Gastrocnemius medialis (tissue), 4 donors: ENCODE data around the gene LBHD2. TPM values are rescaled to one million over a fixed set of nuclear protein-coding genes. Genes with fewer than 3 reads are reported as not detected.
"Not testable (repeated sequence)": the region's sequence is repeated elsewhere in the genome, so short reads cannot be mapped to it uniquely, and the experiment has no call there.

ENCODE experiments used
- ATAC-seq, 2 donors: fragments of 150-250 bp; one replicate each; pipeline ENCODE4 v1.9.1; 2016
- DNase-seq, 2 donors: peaks; one replicate each; pipeline ENCODE4 v3.0.0-alpha.2; 2019
- H3K27ac ChIP-seq, 4 donors: fragments of 200-600 bp; sonication (generic); 1 replicate in 1 of 4; 2 replicates in 3 of 4; pipeline ENCODE4 v1.5.1; 2016 to 2018; ENCODE audit warnings: mild to moderate bottlenecking in 2 of 4, moderate library complexity in 1 of 4
- H3K27me3 ChIP-seq, 3 donors: fragments of 200-600 bp; sonication (generic) in 2 of 3; 1 replicate in 1 of 3; 2 replicates in 2 of 3; pipeline versions ENCODE4 v1.5.1 to v1.6.0; 2016 to 2019; ENCODE audit warnings: mild to moderate bottlenecking in 1 of 3, moderate library complexity in 1 of 3
- H3K36me3 ChIP-seq, 2 donors: fragments of 200-600 bp; sonication (generic) in 1 of 2; one replicate each; pipeline ENCODE4 v1.5.1; 2017 to 2018
- H3K4me1 ChIP-seq, 2 donors: fragments of 200-600 bp; sonication (generic) in 1 of 2; one replicate each; pipeline ENCODE4 v1.5.1; 2016 to 2017; ENCODE audit warnings: mild to moderate bottlenecking in 2 of 2
- H3K4me3 ChIP-seq, 4 donors: fragments of 200-600 bp; sonication (generic) in 3 of 4; 1 replicate in 1 of 4; 2 replicates in 3 of 4; pipeline ENCODE4 v1.5.1; 2016 to 2019; ENCODE audit warnings: mild to moderate bottlenecking in 2 of 4
- H3K9me3 ChIP-seq, 3 donors: fragments of 200-600 bp; sonication (generic) in 2 of 3; 1 replicate in 1 of 3; 2 replicates in 2 of 3; pipeline ENCODE4 v1.5.1; 2016 to 2019
- POLR2A ChIP-seq, 2 donors: fragments of 450-650 bp; IDR thresholded peaks; one replicate each; pipeline ENCODE4 v1.6.1; 2017; ENCODE audit warnings: antibody characterized with exemption in 2 of 2, mild to moderate bottlenecking in 2 of 2, moderate library complexity in 2 of 2
- in situ Hi-C, 4 donors: fragments of 200-750 bp; cut with MboI; loops; one replicate each; pipeline versions ENCODE4 v1.15.0 to v1.8.0; 2017; ENCODE audit warnings: low sequenced_read_pairs in 4 of 4
- intact Hi-C: fragments of 100-400 bp; cut with DNase I; formaldehyde crosslinking; loops from one replicate; pipeline ENCODE4 v1.15.1; 2023; ENCODE audit warnings: low total_unique reads
- total RNA-seq, 4 donors: library from RNA; depleted of rRNA; stranded (reverse); fragments of >200 nt; gene quantifications; one replicate each; pipeline versions ENCODE4 v1.1.0 to v1.2.3, GENCODE V29; 2016
- TF ChIP-seq, protein P1 (sequence below), 5 experiments: fragments of 450-650 bp in 3 of 5; fragments of 200-600 bp in 2 of 5; sonication (generic) in 2 of 5; IDR thresholded peaks in 4 of 5; conservative IDR thresholded peaks in 1 of 5; 1 replicate in 4 of 5; 2 replicates in 1 of 5; pipeline ENCODE4 v1.5.1; 2016 to 2019; ENCODE audit warnings: antibody characterized with exemption in 5 of 5, mild to moderate bottlenecking in 3 of 5, moderate library complexity in 3 of 5

The LBHD2 gene
- total RNA-seq, 4 donors from 2014 or later, result not detected

DNA sequence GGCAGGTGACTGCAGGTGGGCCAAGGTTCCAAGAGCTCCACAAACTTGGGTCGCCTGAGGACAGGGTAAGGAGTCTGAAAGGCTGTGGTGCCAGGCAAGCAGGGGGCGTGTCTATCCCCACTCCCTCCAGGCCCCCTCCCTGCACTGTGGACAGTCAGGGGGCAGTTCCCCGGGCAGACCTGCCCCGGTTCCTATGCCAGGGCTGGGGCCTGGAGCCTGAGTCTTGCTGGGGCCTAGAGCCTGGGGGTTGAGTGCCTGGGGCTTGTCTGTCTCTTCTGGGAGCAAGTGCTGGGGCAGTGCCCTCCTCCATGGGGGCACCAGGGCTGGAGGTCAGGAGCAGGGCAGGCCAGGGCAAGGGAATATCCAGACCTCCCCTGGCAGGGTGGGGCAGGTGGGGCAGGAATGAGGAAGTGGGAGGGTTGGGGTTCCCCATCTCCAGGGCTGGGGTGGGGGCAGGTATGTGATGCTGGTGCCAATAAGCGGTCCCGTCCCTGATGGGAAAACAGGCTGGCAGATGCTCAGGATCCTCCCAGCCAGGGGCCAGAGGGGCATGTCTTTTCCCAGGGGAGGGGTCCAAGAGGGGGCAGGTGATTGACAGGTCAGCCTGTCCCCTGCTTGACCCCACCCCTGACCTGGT, 27.3 kb downstream of the LBHD2 start:
- DNase-seq (no peak), ATAC-seq (peak in 1 of 2 donors; percentile 35)
- no peak for TF ChIP-seq POLR2A (IDR thresholded peaks at IDR 0.05)
- TF ChIP-seq, protein P1, sequence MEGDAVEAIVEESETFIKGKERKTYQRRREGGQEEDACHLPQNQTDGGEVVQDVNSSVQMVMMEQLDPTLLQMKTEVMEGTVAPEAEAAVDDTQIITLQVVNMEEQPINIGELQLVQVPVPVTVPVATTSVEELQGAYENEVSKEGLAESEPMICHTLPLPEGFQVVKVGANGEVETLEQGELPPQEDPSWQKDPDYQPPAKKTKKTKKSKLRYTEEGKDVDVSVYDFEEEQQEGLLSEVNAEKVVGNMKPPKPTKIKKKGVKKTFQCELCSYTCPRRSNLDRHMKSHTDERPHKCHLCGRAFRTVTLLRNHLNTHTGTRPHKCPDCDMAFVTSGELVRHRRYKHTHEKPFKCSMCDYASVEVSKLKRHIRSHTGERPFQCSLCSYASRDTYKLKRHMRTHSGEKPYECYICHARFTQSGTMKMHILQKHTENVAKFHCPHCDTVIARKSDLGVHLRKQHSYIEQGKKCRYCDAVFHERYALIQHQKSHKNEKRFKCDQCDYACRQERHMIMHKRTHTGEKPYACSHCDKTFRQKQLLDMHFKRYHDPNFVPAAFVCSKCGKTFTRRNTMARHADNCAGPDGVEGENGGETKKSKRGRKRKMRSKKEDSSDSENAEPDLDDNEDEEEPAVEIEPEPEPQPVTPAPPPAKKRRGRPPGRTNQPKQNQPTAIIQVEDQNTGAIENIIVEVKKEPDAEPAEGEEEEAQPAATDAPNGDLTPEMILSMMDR (IDR thresholded peaks at IDR 0.05 in 4 of 5, conservative IDR thresholded peaks at IDR 0.05 in 1 of 5), result no peak
- H3K27me3 ChIP-seq, result no peaks in the 10 kb centered on the region
- H3K27ac ChIP-seq, result peak overlapping the region; percentile 7 to 74 (median 36)
- no peak overlapping the region for H3K4me3 ChIP-seq
- intact Hi-C loops (no loop called here), in situ Hi-C loops (no loop called here)
- peaks cover 28 to 35% of the 10 kb centered on the region in 2 donors for H3K4me1 ChIP-seq
- no peaks in the 10 kb centered on the region for H3K36me3 ChIP-seq
- H3K9me3 ChIP-seq, result no peaks in the 10 kb centered on the region

DNA sequence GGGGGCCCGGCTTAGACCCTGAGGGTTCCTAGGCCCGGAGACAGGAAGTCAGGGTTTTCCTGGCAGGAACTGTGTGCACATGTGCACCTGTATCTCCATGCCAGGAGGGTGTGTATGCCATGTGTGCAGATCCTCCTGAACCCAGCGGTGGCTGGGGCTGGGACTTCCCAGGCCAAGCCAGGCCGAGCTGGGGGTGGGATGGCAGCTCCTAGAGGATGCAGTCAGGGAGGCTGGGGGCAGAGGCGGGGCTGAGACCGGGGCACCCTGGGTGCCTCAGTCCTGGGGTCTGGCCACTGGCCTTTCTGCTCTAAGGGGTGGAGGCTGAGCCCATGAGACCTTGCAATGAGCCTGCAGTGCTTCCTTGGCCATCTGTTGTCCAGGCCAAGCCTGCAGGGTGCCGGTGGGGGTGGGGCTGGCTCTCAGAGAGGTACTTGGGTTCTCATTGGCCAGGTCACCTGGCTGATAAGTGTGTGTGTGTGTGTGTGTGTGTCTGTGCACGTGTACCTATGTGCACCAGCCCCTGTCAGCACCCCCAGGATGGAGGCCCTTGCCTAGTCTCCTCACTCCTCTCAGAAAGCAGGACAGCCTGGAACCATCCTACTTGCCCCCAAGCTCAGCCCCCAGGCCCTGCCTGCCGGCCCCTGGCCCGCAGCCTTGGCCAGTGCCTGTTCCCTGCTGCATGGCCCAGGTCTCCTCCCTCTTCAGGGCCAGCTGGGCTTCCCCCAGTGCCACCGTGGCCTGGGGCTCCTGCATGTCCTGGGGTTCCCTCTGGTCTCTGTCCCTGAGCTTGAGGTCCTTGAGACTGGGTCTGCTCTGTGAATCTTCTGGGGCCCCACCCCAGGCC, 28.6 kb downstream of the LBHD2 start:
- ATAC-seq (no peak), DNase-seq (no peak)
- H3K4me3 ChIP-seq, result no peak overlapping the region
- H3K27ac ChIP-seq, result peak overlapping the region in 1 of 4 donors; percentile 74
- TF ChIP-seq POLR2A (IDR thresholded peaks at IDR 0.05), result no peak
- TF ChIP-seq, protein P1 (IDR thresholded peaks at IDR 0.05 in 4 of 5, conservative IDR thresholded peaks at IDR 0.05 in 1 of 5), result no peak
- intact Hi-C loops (no loop called here), in situ Hi-C loops (no loop called here)
- no peaks in the 10 kb centered on the region for H3K9me3 ChIP-seq
- H3K27me3 ChIP-seq, result no peaks in the 10 kb centered on the region
- H3K4me1 ChIP-seq, result peaks cover 28 to 35% of the 10 kb centered on the region in 2 donors
- no peaks in the 10 kb centered on the region for H3K36me3 ChIP-seq

GRCh38 chr14:103113303-103113702, 29.3 kb downstream of the LBHD2 start:
- no peaks in the 10 kb centered on the region for H3K9me3 ChIP-seq
- H3K4me1 ChIP-seq, result peaks cover 32 to 38% of the 10 kb centered on the region in 2 donors
- ATAC-seq (no peak), DNase-seq (no peak)
- H3K36me3 ChIP-seq, result no peaks in the 10 kb centered on the region
- in situ Hi-C loops, result no loop called here
- TF ChIP-seq POLR2A (IDR thresholded peaks at IDR 0.05), result no peak
- TF ChIP-seq, protein P1 (IDR thresholded peaks at IDR 0.05 in 4 of 5, conservative IDR thresholded peaks at IDR 0.05 in 1 of 5), result no peak
- no peak overlapping the region for H3K4me3 ChIP-seq
- H3K27me3 ChIP-seq, result no peaks in the 10 kb centered on the region
- H3K27ac ChIP-seq, result no peak overlapping the region
- intact Hi-C loops, result no loop called here

- no peaks in the 10 kb centered on the region for H3K9me3 ChIP-seq
- in situ Hi-C loops, result no loop called here
- H3K4me3 ChIP-seq, result no peak overlapping the region
- intact Hi-C loops, result no loop called here
- H3K27ac ChIP-seq, result no peak overlapping the region
- no peaks in the 10 kb centered on the region for H3K27me3 ChIP-seq
- TF ChIP-seq, protein P1 (IDR thresholded peaks at IDR 0.05 in 4 of 5, conservative IDR thresholded peaks at IDR 0.05 in 1 of 5), result no peak
- TF ChIP-seq POLR2A (IDR thresholded peaks at IDR 0.05), result no peak
- no peaks in the 10 kb centered on the region for H3K36me3 ChIP-seq
- ATAC-seq (no peak), DNase-seq (no peak)
- H3K4me1 ChIP-seq, result peaks cover 37 to 43% of the 10 kb centered on the region in 2 donors
Measured at GRCh38 chr14:103113774-103114173, 29.8 kb downstream of the LBHD2 start.

- DNase-seq, H3K27me3 ChIP-seq, H3K4me3 ChIP-seq, in situ Hi-C loops, H3K9me3 ChIP-seq, intact Hi-C loops, H3K36me3 ChIP-seq, ATAC-seq: not testable (repeated sequence)
- Histone ChIP-seq H3K27ac (peak overlapping the region in 1 of 4 donors; percentile 35), H3K4me1 (peaks cover 33 to 39% of the 10 kb centered on the region in 2 donors)
Measured at GRCh38 chr14:103115086-103115679, 31.2 kb downstream of the LBHD2 start.
